B cell (primary cell): ENCODE data around the gene DLX3. TPM values are rescaled to one million over a fixed set of nuclear protein-coding genes. Genes with fewer than 3 reads are reported as not detected.

ENCODE experiments used
- ATAC-seq: fragments of 200-7000 bp; cut with Tn5 transposase; one replicate; pipeline ENCODE4 v1.10.0; 2021; ENCODE audit warnings: low read depth, mild to moderate bottlenecking, moderate number of reproducible peaks, moderate library complexity
- CTCF ChIA-PET: fragments of 350-600 bp; sonication (Branson Sonifier 250); formaldehyde crosslinking; loops from one replicate; lab custom pipeline; 2021; ENCODE audit warnings: antibody characterized with exemption, inconsistent platforms; lab: Charles Lee
- POLR2A ChIA-PET: fragments of 350-600 bp; sonication (Branson Sonifier 250); formaldehyde crosslinking; loops from one replicate; lab custom pipeline; 2021; ENCODE audit warnings: antibody characterized with exemption; lab: Charles Lee
- DNase-seq: peaks from one replicate; pipeline ENCODE4 v3.0.0; 2013
- H2AFZ ChIP-seq: 2 replicates; pipeline ENCODE4 v1.6.1; 2012; ENCODE audit warnings: mild to moderate bottlenecking, low read depth, low read length; ENCODE audit not compliant: insufficient read depth, poor library complexity, severe bottlenecking
- H3K27ac ChIP-seq, 2 donors: 1 replicate in 1 of 2; 2 replicates in 1 of 2; pipeline ENCODE4 v1.5.1; 2012 to 2013; ENCODE audit warnings: low read length in 2 of 2, mild to moderate bottlenecking in 2 of 2, moderate library complexity in 1 of 2
- H3K27me3 ChIP-seq, 4 experiments: fragments of 200-600 bp in 1 of 4; sonication (generic) in 1 of 4; replicated peaks in 1 of 4; 1 replicate in 2 of 4; 2 replicates in 2 of 4; pipeline versions ENCODE4 v1.6.1 to v1.7.0; 2013 to 2016; ENCODE audit warnings: low read length in 3 of 4, mild to moderate bottlenecking in 2 of 4, mixed read lengths in 1 of 4, moderate library complexity in 1 of 4; ENCODE audit not compliant: insufficient read depth in 4 of 4, control insufficient read depth in 3 of 4; ENCODE audit errors: control extremely low read depth in 1 of 4
- H3K36me3 ChIP-seq, 2 experiments: replicated peaks in 1 of 2; 1 replicate in 1 of 2; 2 replicates in 1 of 2; pipeline versions ENCODE4 v1.6.1 to v1.7.1; 2013; ENCODE audit warnings: low read length in 1 of 2; ENCODE audit not compliant: insufficient read depth in 2 of 2, control insufficient read depth in 1 of 2; ENCODE audit errors: control extremely low read depth in 1 of 2, extremely low read depth in 1 of 2
- H3K4me1 ChIP-seq, 2 donors: fragments of 200-600 bp in 1 of 2; sonication (generic) in 1 of 2; 1 replicate in 1 of 2; 2 replicates in 1 of 2; pipeline versions ENCODE4 v1.5.1 to v1.6.1; 2013 to 2017; ENCODE audit warnings: low read length in 2 of 2; ENCODE audit not compliant: control insufficient read depth in 2 of 2, insufficient read depth in 2 of 2
- H3K4me2 ChIP-seq: replicated peaks from 2 replicates; pipeline ENCODE3; 2012; ENCODE audit warnings: mild to moderate bottlenecking, low read depth, low read length; ENCODE audit not compliant: poor library complexity, severe bottlenecking
- H3K4me3 ChIP-seq, 5 experiments: fragments of 200-600 bp in 1 of 5; sonication (generic) in 1 of 5; 1 replicate in 3 of 5; 2 replicates in 2 of 5; pipeline versions ENCODE4 v1.5.1 to v1.7.0; 2011 to 2016; ENCODE audit warnings: low read length in 4 of 5, mild to moderate bottlenecking in 4 of 5, low read depth in 2 of 5, control low read depth in 1 of 5, moderate library complexity in 1 of 5; ENCODE audit not compliant: insufficient read depth in 1 of 5; ENCODE audit errors: control extremely low read depth in 1 of 5, extremely low read depth in 1 of 5
- H3K79me2 ChIP-seq: fragments of 200-600 bp; sonication (generic); one replicate; pipeline ENCODE4 v1.6.0; 2016; ENCODE audit warnings: low read length; ENCODE audit not compliant: control insufficient read depth, insufficient read depth
- H3K9ac ChIP-seq: fragments of 200-600 bp; sonication (generic); 2 replicates; pipeline ENCODE4 v1.6.1; 2017; ENCODE audit warnings: mild to moderate bottlenecking, low read length, moderate library complexity
- H3K9me3 ChIP-seq, 3 donors: one replicate each; pipeline versions ENCODE4 v1.6.1 to v1.7.1; 2013; ENCODE audit warnings: low read length in 2 of 3; ENCODE audit not compliant: control insufficient read depth in 2 of 3, insufficient read depth in 1 of 3; ENCODE audit errors: control extremely low read depth in 1 of 3
- H4K20me1 ChIP-seq: 2 replicates; pipeline ENCODE4 v1.6.0; 2012; ENCODE audit warnings: mild to moderate bottlenecking, low read length; ENCODE audit not compliant: insufficient read depth, control insufficient read depth, poor library complexity, severe bottlenecking
- H3K27ac Mint-ChIP-seq: one replicate; pipeline ENCODE4 v1.8.0; 2021; ENCODE audit warnings: mixed read lengths
- H3K27me3 Mint-ChIP-seq: one replicate; pipeline ENCODE4 v1.8.0; 2021; ENCODE audit warnings: mixed read lengths
- H3K4me1 Mint-ChIP-seq: one replicate; pipeline ENCODE4 v1.8.0; 2021; ENCODE audit warnings: mixed read lengths
- H3K4me3 Mint-ChIP-seq: one replicate; pipeline ENCODE4 v1.8.0; 2021; ENCODE audit warnings: mixed read lengths
- H3K9me3 Mint-ChIP-seq: one replicate; pipeline ENCODE4 v1.8.0; 2022; ENCODE audit warnings: mixed read lengths; ENCODE audit not compliant: insufficient read depth
- EZH2 ChIP-seq: IDR thresholded peaks from 2 replicates; pipeline ENCODE4 v1.6.1; 2012; ENCODE audit warnings: borderline replicate concordance, low read depth, mild to moderate bottlenecking, moderate library complexity, low read length; ENCODE audit not compliant: insufficient read depth, poor library complexity, severe bottlenecking
- WGBS: methylation state at CpG from one replicate; pipeline ENCODE4 v1.1.5; 2013; ENCODE audit warnings: missing lambda C conversion rate; ENCODE audit not compliant: insufficient coverage; 5-methylcytosine and 5-hydroxymethylcytosine counted together
- intact Hi-C: fragments of 100-400 bp; cut with micrococcal nuclease; formaldehyde crosslinking; loops from one replicate; pipeline ENCODE4 v1.10.0; 2022
- polyA plus RNA-seq: library from polyadenylated mRNA; depleted of rRNA; stranded (reverse); fragments of >200 nt; gene quantifications from 2 replicates; pipeline ENCODE4 v1.2.3, GENCODE V29; 2012
- total RNA-seq, 2 donors: library from RNA; stranded (reverse); fragments of 120-200 nt in 1 of 2; gene quantifications; 1 replicate in 1 of 2; 2 replicates in 1 of 2; pipeline versions ENCODE4 v1.2.3 to v1.2.4, GENCODE V29; 2013 to 2022
- TF ChIP-seq, protein P1 (sequence below): fragments of 200-600 bp; IDR thresholded peaks from one replicate; pipeline ENCODE4 v1.8.0; 2022; ENCODE audit warnings: antibody characterized with exemption, mild to moderate bottlenecking

The DLX3 gene
- total and polyA plus RNA-seq, 2 donors (not counting 1 experiment from before 2014, with no cell fraction given): not detected

- peaks cover 29% of the 10 kb centered on the region for H3K4me1 Mint-ChIP-seq
- peaks cover 0 to 36% (median 0%) of the 10 kb centered on the region in 3 donors for H3K9me3 ChIP-seq
- intact Hi-C loops: no loop called here
- peaks cover 41 to 47% of the 10 kb centered on the region in 2 donors for H3K4me1 ChIP-seq
- H3K27ac ChIP-seq: no peak overlapping the region
- 6% methylated on average over 55 of the region's 55 CpGs for WGBS
- no peaks in the 10 kb centered on the region for H3K36me3 ChIP-seq
- CTCF ChIA-PET: interaction anchor here (3.9 kb wide), 1 partner anchor 25 kb away, joined by 24 read pairs; the partner anchor contains the start of gene DLX3
- H3K4me2 ChIP-seq: peak overlapping the region; percentile 51
- H3K79me2 ChIP-seq: no peaks in the 10 kb centered on the region
- no peak for ATAC-seq
- no peak overlapping the region for H3K27ac Mint-ChIP-seq
- no peak overlapping the region for H3K4me3 ChIP-seq
- no peaks in the 10 kb centered on the region for H3K9me3 Mint-ChIP-seq
- DNase-seq: no peak
- TF ChIP-seq, protein P1, sequence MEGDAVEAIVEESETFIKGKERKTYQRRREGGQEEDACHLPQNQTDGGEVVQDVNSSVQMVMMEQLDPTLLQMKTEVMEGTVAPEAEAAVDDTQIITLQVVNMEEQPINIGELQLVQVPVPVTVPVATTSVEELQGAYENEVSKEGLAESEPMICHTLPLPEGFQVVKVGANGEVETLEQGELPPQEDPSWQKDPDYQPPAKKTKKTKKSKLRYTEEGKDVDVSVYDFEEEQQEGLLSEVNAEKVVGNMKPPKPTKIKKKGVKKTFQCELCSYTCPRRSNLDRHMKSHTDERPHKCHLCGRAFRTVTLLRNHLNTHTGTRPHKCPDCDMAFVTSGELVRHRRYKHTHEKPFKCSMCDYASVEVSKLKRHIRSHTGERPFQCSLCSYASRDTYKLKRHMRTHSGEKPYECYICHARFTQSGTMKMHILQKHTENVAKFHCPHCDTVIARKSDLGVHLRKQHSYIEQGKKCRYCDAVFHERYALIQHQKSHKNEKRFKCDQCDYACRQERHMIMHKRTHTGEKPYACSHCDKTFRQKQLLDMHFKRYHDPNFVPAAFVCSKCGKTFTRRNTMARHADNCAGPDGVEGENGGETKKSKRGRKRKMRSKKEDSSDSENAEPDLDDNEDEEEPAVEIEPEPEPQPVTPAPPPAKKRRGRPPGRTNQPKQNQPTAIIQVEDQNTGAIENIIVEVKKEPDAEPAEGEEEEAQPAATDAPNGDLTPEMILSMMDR: no peak
- TF ChIP-seq EZH2: no peak
- peaks cover 71% of the 10 kb centered on the region for H3K27me3 Mint-ChIP-seq
- H3K27me3 ChIP-seq: peaks cover 0 to 90% (median 57%) of the 10 kb centered on the region in 4 experiments
- no peaks in the 10 kb centered on the region for H4K20me1 ChIP-seq
- H2AFZ ChIP-seq: peak overlapping the region; percentile 15
- POLR2A ChIA-PET: no interaction called here
- no peak overlapping the region for H3K9ac ChIP-seq
- H3K4me3 Mint-ChIP-seq: no peak overlapping the region
Measured at GRCh38 chr17:49971848-49972485, 23.1 kb downstream of the DLX3 start.

DNA sequence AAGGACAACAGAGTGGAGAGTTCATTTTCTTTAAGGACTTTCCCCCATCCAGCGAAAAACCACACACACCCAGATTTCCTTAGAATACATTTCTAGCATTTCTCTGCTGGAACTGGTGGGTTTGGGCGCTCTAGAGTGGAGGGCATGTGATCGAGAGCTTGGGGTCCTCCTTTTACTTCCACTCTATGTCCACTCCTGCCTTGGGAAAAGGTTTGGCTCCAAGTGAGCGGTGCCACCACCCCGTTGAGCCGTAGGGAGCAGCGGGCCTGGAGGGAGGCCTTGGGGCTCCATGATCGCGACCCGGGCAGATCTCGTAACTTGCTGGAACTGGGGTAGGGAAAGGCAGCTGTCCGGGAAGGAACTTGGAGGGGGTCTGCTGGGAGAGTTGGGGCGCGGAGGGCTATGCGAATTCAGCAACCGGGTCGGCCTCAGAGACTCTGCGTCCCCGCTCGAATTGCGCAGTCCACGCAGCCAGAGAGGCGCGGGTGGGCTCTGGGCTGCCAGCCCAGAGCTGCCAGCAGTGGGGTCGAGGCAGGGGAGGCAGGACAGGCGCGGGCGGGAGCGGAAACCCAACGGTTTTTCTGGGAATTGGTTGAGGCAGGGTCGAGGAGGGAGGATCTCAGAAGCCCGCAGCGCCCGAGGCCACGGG, 23.7 kb downstream of the DLX3 start:
- ChIA-PET POLR2A (no interaction called here), CTCF (interaction anchor here (0.5 to 3.9 kb wide), 4 partner anchors 25 to 1912 kb away, joined by 3 to 24 read pairs (median 4); partner anchors contain the start of gene DLX3)
- Histone ChIP-seq H3K4me3 (no peak overlapping the region), H4K20me1 (no peaks in the 10 kb centered on the region), H2AFZ (no peak overlapping the region), H3K9me3 (peaks cover 0 to 36% (median 0%) of the 10 kb centered on the region in 3 donors), H3K4me1 (peaks cover 41 to 47% of the 10 kb centered on the region in 2 donors), H3K4me2 (peak overlapping the region; percentile 51), H3K36me3 (no peaks in the 10 kb centered on the region), H3K79me2 (no peaks in the 10 kb centered on the region), H3K27me3 (peaks cover 0 to 93% (median 63%) of the 10 kb centered on the region in 4 experiments), H3K9ac (no peak overlapping the region), H3K27ac (no peak overlapping the region)
- Mint-ChIP-seq H3K27ac (no peak overlapping the region), H3K9me3 (no peaks in the 10 kb centered on the region), H3K4me1 (peaks cover 29% of the 10 kb centered on the region), H3K4me3 (peak overlapping the region; percentile 91), H3K27me3 (peaks cover 72% of the 10 kb centered on the region)
- ATAC-seq (no peak), DNase-seq (no peak)
- TF ChIP-seq, protein P1: no peak
- peak; percentile 11 for TF ChIP-seq EZH2
- WGBS: 14% methylated on average over 32 of the region's 35 CpGs
- intact Hi-C loops: no loop called here
